ENCODE results near the gene HLA-DQA1.

GRCh38 chr6:32617751-32618150 lies 19.5 kb upstream of the HLA-DQA1 start:
- TF ChIP-seq CTCF (conservative IDR thresholded peaks at IDR 0.05 in 1 of 2, IDR thresholded peaks at IDR 0.05 in 1 of 2; ENCODE audit: low read depth in 1 of 2, low read length in 2 of 2), result no peak
- no peak for TF ChIP-seq EZH2 (IDR thresholded peaks at IDR 0.05; ENCODE audit: low read length, missing control alignments)
